Esophagus squamous epithelium (tissue), 5 donors: ENCODE data around the gene GSTM4. TPM values are rescaled to one million over a fixed set of nuclear protein-coding genes. Genes with fewer than 3 reads are reported as not detected.

Experiments
- DNase-seq: peaks from one replicate; lab custom pipeline; 2025; lab: John Stamatoyannopoulos, UW
- H3K27ac ChIP-seq, 4 donors: fragments of 200-600 bp; sonication (generic); one replicate each; pipeline ENCODE4 v1.5.1; 2016 to 2019; ENCODE audit warnings: mild to moderate bottlenecking in 1 of 4
- H3K27me3 ChIP-seq, 4 donors: fragments of 200-600 bp; sonication (generic); 1 replicate in 3 of 4; 2 replicates in 1 of 4; pipeline versions ENCODE4 v1.5.1 to v1.6.0; 2017 to 2021; ENCODE audit warnings: antibody characterized with exemption in 1 of 4
- H3K36me3 ChIP-seq, 3 donors: fragments of 200-600 bp; sonication (generic); one replicate each; pipeline ENCODE4 v1.5.1; 2016 to 2019
- H3K4me1 ChIP-seq, 3 donors: fragments of 200-600 bp; sonication (generic); one replicate each; pipeline ENCODE4 v1.5.1; 2017 to 2019
- H3K4me3 ChIP-seq, 4 donors: fragments of 200-600 bp; sonication (generic); 1 replicate in 3 of 4; 2 replicates in 1 of 4; pipeline ENCODE4 v1.5.1; 2016 to 2019; ENCODE audit warnings: mild to moderate bottlenecking in 2 of 4, moderate library complexity in 1 of 4
- H3K9me3 ChIP-seq, 3 donors: fragments of 200-600 bp; sonication (generic); one replicate each; pipeline ENCODE4 v1.5.1; 2016 to 2019
- CTCF ChIP-seq, 6 experiments: fragments of 450-650 bp in 4 of 6; fragments of 200-600 bp in 2 of 6; sonication (generic) in 2 of 6; IDR thresholded peaks; one replicate each; pipeline ENCODE4 v1.5.1; 2016 to 2019; ENCODE audit warnings: antibody characterized with exemption in 6 of 6, mild to moderate bottlenecking in 4 of 6, moderate library complexity in 4 of 6
- POLR2A ChIP-seq, 4 donors: fragments of 450-650 bp; IDR thresholded peaks; one replicate each; pipeline ENCODE4 v1.6.1; 2017; ENCODE audit warnings: antibody characterized with exemption in 4 of 4, mild to moderate bottlenecking in 4 of 4, moderate library complexity in 3 of 4
- WGBS, 2 donors: methylation state at CpG; one replicate each; pipeline ENCODE4 v1.1.5; 2018; 5-methylcytosine and 5-hydroxymethylcytosine counted together
- intact Hi-C: fragments of 100-400 bp; cut with DNase I; formaldehyde crosslinking; loops from one replicate; pipeline ENCODE4 v1.15.0; 2022
- total RNA-seq, 4 donors: library from RNA; depleted of rRNA; stranded (reverse); fragments of >200 nt; gene quantifications; one replicate each; pipeline ENCODE4 v1.1.0, GENCODE V29; 2016
- donor health status: DM: yes; HTN: yes; CAD: no.

The GSTM4 gene
- total RNA-seq, 4 donors from 2014 or later, result 13.5 to 53.5 (median 29.4) TPM

- TF ChIP-seq POLR2A (IDR thresholded peaks at IDR 0.05) (no peak), CTCF (IDR thresholded peaks at IDR 0.05) (no peak)
- intact Hi-C loops, result loop anchor here (5.0 kb wide), 1 partner anchor 97 kb away; no protein-coding TSS in a partner anchor
- Histone ChIP-seq H3K36me3 (no peaks in the 10 kb centered on the region), H3K9me3 (no peaks in the 10 kb centered on the region), H3K27ac (no peak overlapping the region), H3K27me3 (no peaks in the 10 kb centered on the region), H3K4me1 (peaks cover 0 to 39% (median 18%) of the 10 kb centered on the region in 3 donors), H3K4me3 (no peak overlapping the region)
- DNase-seq, result no peak
- 64 to 74% methylated on average over 5 to 9 of the region's 9 CpGs for WGBS, 2 donors
Observed at GRCh38 chr1:109639063-109639840, 16.6 kb upstream of the GSTM4 start.

- no peak overlapping the region for H3K4me3 ChIP-seq
- no peak for TF ChIP-seq CTCF (IDR thresholded peaks at IDR 0.05)
- no peak for TF ChIP-seq POLR2A (IDR thresholded peaks at IDR 0.05)
- no peak for DNase-seq
- H3K36me3 ChIP-seq, result no peaks in the 10 kb centered on the region
- WGBS, 2 donors, result 12 to 41% methylated on average over 3 to 6 of the region's 6 CpGs
- H3K27me3 ChIP-seq, result no peaks in the 10 kb centered on the region
- H3K9me3 ChIP-seq, result no peaks in the 10 kb centered on the region
- H3K4me1 ChIP-seq, result peaks cover 0 to 35% (median 18%) of the 10 kb centered on the region in 3 donors
- H3K27ac ChIP-seq, result no peak overlapping the region
- intact Hi-C loops, result loop anchor here (5.0 kb wide), 3 partner anchors 98 to 342 kb away; partner anchors contain the start of gene AHCYL1
Observed at GRCh38 chr1:109639841-109640184, 16.1 kb upstream of the GSTM4 start.

GRCh38 chr1:109640285-109640865 lies 15.5 kb upstream of the GSTM4 start:
- H3K36me3 ChIP-seq, result no peaks in the 10 kb centered on the region
- H3K9me3 ChIP-seq, result no peaks in the 10 kb centered on the region
- no peaks in the 10 kb centered on the region for H3K27me3 ChIP-seq
- no peak for DNase-seq
- H3K4me1 ChIP-seq, result peaks cover 0 to 32% (median 18%) of the 10 kb centered on the region in 3 donors
- TF ChIP-seq CTCF (IDR thresholded peaks at IDR 0.05), result peak; percentile 88 to 100 (median 92)
- TF ChIP-seq POLR2A (IDR thresholded peaks at IDR 0.05), result no peak
- 47 to 67% methylated on average over 3 to 4 of the region's 5 CpGs for WGBS, 2 donors
- no peak overlapping the region for H3K4me3 ChIP-seq
- intact Hi-C loops, result loop anchor here (5.0 kb wide), 2 partner anchors 132 to 342 kb away; partner anchors contain the start of gene AHCYL1
- no peak overlapping the region for H3K27ac ChIP-seq

GRCh38 chr1:109641078-109641740 lies 14.7 kb upstream of the GSTM4 start:
- intact Hi-C loops, result loop anchor here (5.0 kb wide), 2 partner anchors 131 to 341 kb away; partner anchors contain the start of gene AHCYL1
- 86 to 100% methylated on average over 1 to 2 of the region's 2 CpGs for WGBS, 2 donors
- peaks cover 0 to 23% (median 12%) of the 10 kb centered on the region in 3 donors for H3K4me1 ChIP-seq
- no peak overlapping the region for H3K4me3 ChIP-seq
- no peaks in the 10 kb centered on the region for H3K9me3 ChIP-seq
- no peaks in the 10 kb centered on the region for H3K36me3 ChIP-seq
- H3K27ac ChIP-seq, result no peak overlapping the region
- no peaks in the 10 kb centered on the region for H3K27me3 ChIP-seq
- TF ChIP-seq CTCF (IDR thresholded peaks at IDR 0.05) (no peak), POLR2A (IDR thresholded peaks at IDR 0.05) (no peak)
- no peak for DNase-seq
